Body of pancreas (tissue), 4 donors: ENCODE measurements around the gene CETN2. TPM values are rescaled to one million over a fixed set of nuclear protein-coding genes. Genes with fewer than 3 reads are reported as not detected.
A peak's percentile ranks its signal among the peaks of the same experiment; 100 is the strongest.

ENCODE experiments used
- ATAC-seq: fragments of 150-250 bp; one replicate; pipeline ENCODE4 v1.9.1; 2016
- DNase-seq, 4 donors: peaks; one replicate each; pipeline ENCODE4 v3.0.0-alpha.2; 2019
- H3K27ac ChIP-seq, 4 donors: fragments of 200-600 bp; sonication (generic); 1 replicate in 3 of 4; 2 replicates in 1 of 4; pipeline versions ENCODE4 v1.5.1 to v1.6.1; 2016 to 2019; ENCODE audit warnings: mild to moderate bottlenecking in 1 of 4, mixed read lengths in 1 of 4, moderate library complexity in 1 of 4
- H3K27me3 ChIP-seq, 2 donors: fragments of 200-600 bp; sonication (generic); one replicate each; pipeline ENCODE4 v1.6.0; 2016; ENCODE audit warnings: mild to moderate bottlenecking in 1 of 2
- H3K36me3 ChIP-seq, 2 donors: fragments of 200-600 bp; sonication (generic); replicated peaks in 1 of 2; 2 replicates each; pipeline ENCODE4 v1.5.1; 2016; ENCODE audit warnings: low read depth in 2 of 2; ENCODE audit not compliant: insufficient read depth in 1 of 2
- H3K4me1 ChIP-seq: fragments of 200-600 bp; sonication (generic); one replicate; pipeline ENCODE4 v1.6.0; 2016
- H3K4me3 ChIP-seq, 2 donors: fragments of 200-600 bp; sonication (generic); 1 replicate in 1 of 2; 2 replicates in 1 of 2; pipeline ENCODE4 v1.5.1; 2016 to 2019
- H3K9me3 ChIP-seq, 3 donors: fragments of 200-600 bp; sonication (generic); 1 replicate in 2 of 3; 2 replicates in 1 of 3; pipeline ENCODE4 v1.5.1; 2016
- POLR2A ChIP-seq, 3 donors: fragments of 450-650 bp; IDR thresholded peaks; one replicate each; pipeline ENCODE4 v1.6.1; 2016; ENCODE audit warnings: antibody characterized with exemption in 3 of 3, mild to moderate bottlenecking in 2 of 3
- WGBS, 2 donors: methylation state at CpG; one replicate each; pipeline ENCODE4 v1.1.5; 2017; 5-methylcytosine and 5-hydroxymethylcytosine counted together
- intact Hi-C: fragments of 100-400 bp; cut with DNase I; formaldehyde crosslinking; loops from one replicate; pipeline ENCODE4 v1.15.1; 2023
- total RNA-seq, 2 donors: library from RNA; depleted of rRNA; stranded (reverse); fragments of >200 nt; gene quantifications; one replicate each; pipeline ENCODE4 v1.1.0, GENCODE V29; 2016
- TF ChIP-seq, protein P1 (sequence below), 7 experiments: fragments of 450-650 bp in 4 of 7; fragments of 200-600 bp in 3 of 7; sonication (generic) in 3 of 7; IDR thresholded peaks; one replicate each; pipeline ENCODE4 v1.5.1; 2016 to 2019; ENCODE audit warnings: antibody characterized with exemption in 7 of 7

Gene CETN2
- total RNA-seq, 2 donors from 2014 or later: 15.0 to 17.8 TPM

DNA sequence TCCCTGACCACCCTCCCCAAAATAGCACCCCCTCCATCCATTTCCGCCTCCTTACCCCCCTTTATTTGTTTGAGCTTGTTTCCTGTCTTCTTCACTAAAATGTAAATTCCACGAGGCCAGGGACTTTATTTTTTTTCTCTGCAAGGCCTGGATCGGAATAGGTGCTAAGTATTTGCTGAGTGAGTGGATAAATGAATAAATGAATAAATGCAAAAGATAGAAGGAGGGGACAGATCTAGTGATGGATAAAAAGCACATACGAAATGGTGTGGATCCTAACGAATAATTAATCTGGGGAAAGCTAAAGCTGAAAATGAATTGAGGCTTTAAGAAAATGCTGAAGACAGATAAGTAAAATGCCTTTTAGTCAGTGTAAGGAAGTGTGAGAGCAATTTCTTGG is 12.2 kb downstream of the CETN2 start:
- no peak for DNase-seq
- Histone ChIP-seq H3K4me1 (no peaks in the 10 kb centered on the region), H3K36me3 (no peaks in the 10 kb centered on the region), H3K27me3 (no peaks in the 10 kb centered on the region), H3K9me3 (no peaks in the 10 kb centered on the region), H3K4me3 (no peak overlapping the region), H3K27ac (no peak overlapping the region)
- ATAC-seq: no peak
- intact Hi-C loops: no loop called here
- WGBS, 2 donors: 70 to 77% methylated on average over 5 of the region's 5 CpGs
- TF ChIP-seq POLR2A (IDR thresholded peaks at IDR 0.05): no peak
- TF ChIP-seq, protein P1, sequence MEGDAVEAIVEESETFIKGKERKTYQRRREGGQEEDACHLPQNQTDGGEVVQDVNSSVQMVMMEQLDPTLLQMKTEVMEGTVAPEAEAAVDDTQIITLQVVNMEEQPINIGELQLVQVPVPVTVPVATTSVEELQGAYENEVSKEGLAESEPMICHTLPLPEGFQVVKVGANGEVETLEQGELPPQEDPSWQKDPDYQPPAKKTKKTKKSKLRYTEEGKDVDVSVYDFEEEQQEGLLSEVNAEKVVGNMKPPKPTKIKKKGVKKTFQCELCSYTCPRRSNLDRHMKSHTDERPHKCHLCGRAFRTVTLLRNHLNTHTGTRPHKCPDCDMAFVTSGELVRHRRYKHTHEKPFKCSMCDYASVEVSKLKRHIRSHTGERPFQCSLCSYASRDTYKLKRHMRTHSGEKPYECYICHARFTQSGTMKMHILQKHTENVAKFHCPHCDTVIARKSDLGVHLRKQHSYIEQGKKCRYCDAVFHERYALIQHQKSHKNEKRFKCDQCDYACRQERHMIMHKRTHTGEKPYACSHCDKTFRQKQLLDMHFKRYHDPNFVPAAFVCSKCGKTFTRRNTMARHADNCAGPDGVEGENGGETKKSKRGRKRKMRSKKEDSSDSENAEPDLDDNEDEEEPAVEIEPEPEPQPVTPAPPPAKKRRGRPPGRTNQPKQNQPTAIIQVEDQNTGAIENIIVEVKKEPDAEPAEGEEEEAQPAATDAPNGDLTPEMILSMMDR (IDR thresholded peaks at IDR 0.05): no peak

DNA sequence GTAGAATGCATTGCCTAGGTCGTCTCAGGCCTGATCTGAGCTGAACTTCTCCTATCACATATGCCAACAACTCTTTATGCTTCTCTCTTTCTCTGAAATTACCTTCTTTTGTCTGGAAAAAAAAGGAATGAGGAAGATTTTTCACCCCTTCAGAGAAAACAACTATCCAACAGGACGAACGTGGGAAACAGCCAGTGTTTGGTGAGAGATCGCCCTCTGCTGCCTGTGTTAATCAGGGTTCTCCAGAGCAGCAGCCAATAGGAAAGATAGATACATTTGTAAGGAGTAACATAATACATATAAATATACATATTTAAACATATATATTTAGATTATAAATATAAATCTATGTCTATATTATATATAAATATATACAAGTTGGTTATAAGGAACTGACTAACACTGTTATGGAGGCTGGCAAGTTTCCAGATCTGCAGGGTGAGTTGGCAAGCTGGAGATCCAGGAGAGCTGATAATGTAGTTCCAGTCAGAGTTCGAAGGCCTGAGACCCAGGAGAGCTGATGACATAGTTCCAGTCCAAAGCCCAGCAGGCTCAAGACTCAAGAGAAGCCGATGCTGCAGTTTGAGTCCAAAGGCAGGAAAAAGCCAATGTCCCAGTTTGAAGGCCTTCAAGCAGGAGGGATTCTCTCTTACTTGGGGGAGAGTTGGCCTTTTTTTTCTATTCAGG is 13.3 kb downstream of the CETN2 start:
- H3K27ac ChIP-seq: no peak overlapping the region
- no peaks in the 10 kb centered on the region for H3K36me3 ChIP-seq
- no peak for TF ChIP-seq POLR2A (IDR thresholded peaks at IDR 0.05)
- TF ChIP-seq, protein P1 (IDR thresholded peaks at IDR 0.05): peak in 6 of 7 experiments; percentile 14 to 30 (median 24)
- WGBS, 2 donors: 26 to 28% methylated on average over 6 of the region's 6 CpGs
- DNase-seq: peak; percentile 8 to 40 (median 24)
- ATAC-seq: no peak
- H3K9me3 ChIP-seq: no peaks in the 10 kb centered on the region
- intact Hi-C loops: no loop called here
- no peak overlapping the region for H3K4me3 ChIP-seq
- H3K27me3 ChIP-seq: no peaks in the 10 kb centered on the region
- H3K4me1 ChIP-seq: no peaks in the 10 kb centered on the region

DNA sequence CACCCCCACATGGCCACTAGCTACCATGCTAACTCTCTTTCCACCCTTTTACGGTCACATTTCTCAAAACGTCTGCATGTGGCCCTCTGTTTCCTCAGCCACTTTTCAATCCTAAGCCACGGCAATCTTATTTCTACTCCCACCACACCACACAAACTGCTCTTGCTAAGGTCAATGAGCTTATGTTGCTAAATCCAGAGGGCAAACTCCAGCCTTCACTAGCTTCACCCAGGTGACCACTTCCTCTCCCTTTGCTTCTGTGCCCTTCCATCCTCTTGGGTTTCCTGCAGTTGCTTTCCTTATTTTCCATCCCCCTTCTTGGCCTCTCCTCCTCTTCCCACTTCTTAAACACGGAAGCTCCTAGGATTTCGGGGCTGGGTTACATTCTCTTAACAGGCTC is 16.5 kb downstream of the CETN2 start:
- TF ChIP-seq POLR2A (IDR thresholded peaks at IDR 0.05): no peak
- TF ChIP-seq, protein P1 (IDR thresholded peaks at IDR 0.05): no peak
- DNase-seq: no peak
- H3K27me3 ChIP-seq: no peaks in the 10 kb centered on the region
- WGBS, 2 donors: 55 to 67% methylated on average over 5 of the region's 5 CpGs
- H3K9me3 ChIP-seq: no peaks in the 10 kb centered on the region
- no peak overlapping the region for H3K4me3 ChIP-seq
- H3K4me1 ChIP-seq: no peaks in the 10 kb centered on the region
- intact Hi-C loops: no loop called here
- H3K27ac ChIP-seq: no peak overlapping the region
- no peak for ATAC-seq
- no peaks in the 10 kb centered on the region for H3K36me3 ChIP-seq

DNA sequence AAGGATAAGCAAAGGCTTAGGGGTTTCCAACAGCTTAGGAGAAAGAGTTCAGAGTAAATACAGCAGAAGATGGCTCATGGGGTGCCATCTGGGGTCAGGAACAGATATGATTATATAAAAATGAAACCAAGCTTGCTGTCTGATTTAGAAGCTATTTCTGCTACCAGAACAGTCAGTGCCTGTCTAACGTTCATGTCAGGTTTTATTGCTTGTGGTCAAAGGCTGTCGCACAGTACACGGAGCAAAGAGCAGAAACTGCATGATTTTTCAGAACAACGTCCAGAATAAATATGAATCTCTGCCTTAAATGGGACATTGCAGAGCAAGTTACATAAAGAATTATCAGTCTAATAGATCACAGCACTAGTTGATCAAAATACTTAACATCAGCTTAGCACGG is 17.4 kb downstream of the CETN2 start:
- Histone ChIP-seq H3K9me3 (no peaks in the 10 kb centered on the region), H3K27me3 (no peaks in the 10 kb centered on the region), H3K36me3 (no peaks in the 10 kb centered on the region), H3K27ac (no peak overlapping the region), H3K4me1 (no peaks in the 10 kb centered on the region), H3K4me3 (no peak overlapping the region)
- DNase-seq (no peak), ATAC-seq (no peak)
- TF ChIP-seq POLR2A (IDR thresholded peaks at IDR 0.05): no peak
- TF ChIP-seq, protein P1 (IDR thresholded peaks at IDR 0.05): no peak
- WGBS, 2 donors: 49 to 58% methylated on average over 5 of the region's 5 CpGs
- intact Hi-C loops: no loop called here

DNA sequence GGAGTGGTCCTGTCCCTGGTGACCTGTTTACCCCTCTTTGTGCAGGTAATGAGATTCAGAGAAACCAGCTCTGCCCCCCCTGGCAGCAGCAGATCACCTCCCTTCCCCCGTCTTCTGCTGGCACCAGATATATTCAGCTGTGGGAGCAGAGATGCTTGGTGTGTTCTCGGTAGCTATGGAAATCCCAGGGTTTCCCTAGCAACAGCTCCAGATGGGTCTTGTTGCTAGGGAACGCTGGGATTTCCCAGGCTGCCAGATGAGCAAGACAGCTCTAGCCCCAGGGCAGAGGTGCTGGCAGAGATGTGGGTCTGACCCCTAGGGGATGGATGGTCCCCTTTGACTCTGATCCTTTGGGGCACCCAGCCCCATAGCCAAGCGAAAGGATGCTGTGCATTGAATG is 20.2 kb downstream of the CETN2 start:
- H3K9me3 ChIP-seq: no peaks in the 10 kb centered on the region
- H3K4me1 ChIP-seq: no peaks in the 10 kb centered on the region
- no peaks in the 10 kb centered on the region for H3K36me3 ChIP-seq
- intact Hi-C loops: no loop called here
- H3K27ac ChIP-seq: no peak overlapping the region
- H3K27me3 ChIP-seq: no peaks in the 10 kb centered on the region
- WGBS, 2 donors: 16 to 86% methylated on average over 1 to 3 of the region's 4 CpGs
- ATAC-seq (no peak), DNase-seq (no peak)
- TF ChIP-seq, protein P1 (IDR thresholded peaks at IDR 0.05): no peak
- no peak overlapping the region for H3K4me3 ChIP-seq
